Activated T-cell treated with anti-CD3 and anti-CD28 coated beads, Interleukin-2, amount 50 U/mL, for 48 hours (primary cell): ENCODE results near the gene CAMKK1.

Source experiments
- DNase-seq, 2 experiments: peaks; one replicate each; pipeline ENCODE4 v3.0.0-alpha.2; 2020

The CAMKK1 gene

GRCh38 chr17:3893003-3893719 is at the start of gene CAMKK1:
Gene CAMKK1, minus strand, starts transcription at chr17:3893053. Its CDS starts 7,366 bp downstream, at chr17:3885687.
- peak; percentile 90 to 93 for DNase-seq

GRCh38 chr17:3940965-3941698 is 48.3 kb upstream of the CAMKK1 start:
- no peak for DNase-seq

- DNase-seq, result no peak
Measured at GRCh38 chr17:3937359-3937758, 44.5 kb upstream of the CAMKK1 start.

GRCh38 chr17:3935825-3936355 is 43.0 kb upstream of the CAMKK1 start:
- no peak for DNase-seq

GRCh38 chr17:3935140-3935542 is 42.3 kb upstream of the CAMKK1 start:
- peak; percentile 40 to 53 for DNase-seq

- no peak for DNase-seq
Measured at GRCh38 chr17:3929764-3930163, 36.9 kb upstream of the CAMKK1 start.

- no peak for DNase-seq
Measured at GRCh38 chr17:3929181-3929580, 36.3 kb upstream of the CAMKK1 start.

- no peak for DNase-seq
Measured at GRCh38 chr17:3928406-3928805, 35.6 kb upstream of the CAMKK1 start.

- no peak for DNase-seq
Measured at GRCh38 chr17:3927628-3928340, 34.9 kb upstream of the CAMKK1 start.

- DNase-seq, result no peak
Measured at GRCh38 chr17:3926860-3927627, 34.2 kb upstream of the CAMKK1 start.

- no peak for DNase-seq
Measured at GRCh38 chr17:3925684-3926485, 33.0 kb upstream of the CAMKK1 start.

- DNase-seq, result no peak
Measured at GRCh38 chr17:3924512-3925350, 31.9 kb upstream of the CAMKK1 start.

GRCh38 chr17:3923466-3924190 is 30.8 kb upstream of the CAMKK1 start:
- DNase-seq, result no peak

GRCh38 chr17:3922765-3923164 is 29.9 kb upstream of the CAMKK1 start:
- DNase-seq, result no peak

- DNase-seq, result no peak
Measured at GRCh38 chr17:3921502-3922319, 28.9 kb upstream of the CAMKK1 start.

- DNase-seq, result no peak
Measured at GRCh38 chr17:3921006-3921405, 28.2 kb upstream of the CAMKK1 start.

- no peak for DNase-seq
Measured at GRCh38 chr17:3919123-3919624, 26.3 kb upstream of the CAMKK1 start.

- no peak for DNase-seq
Measured at GRCh38 chr17:3918372-3919122, 25.7 kb upstream of the CAMKK1 start.
